NCI-H460 (cell line): Measurements from ENCODE around the gene HIP1. TPM values are rescaled to one million over a fixed set of nuclear protein-coding genes. Genes with fewer than 3 reads are reported as not detected.
"Not testable (repeated sequence)": the region's sequence is repeated elsewhere in the genome, so short reads cannot be mapped to it uniquely, and the experiment has no call there.

ENCODE experiments used
- DNase-seq: peaks from one replicate; pipeline ENCODE4 v3.0.0-alpha.2; 2016; ENCODE audit warnings: low read depth; ENCODE audit errors: extremely low read depth
- small RNA-seq, 2 experiments: library from RNA; depleted of rRNA; stranded (forward); fragments of <200 nt; gene quantifications; one replicate each; pipeline ENCODE3, GENCODE V24; 2014
- total RNA-seq: library from RNA; depleted of rRNA; stranded (reverse); fragments of >200 nt; shearing (Covaris generic); gene quantifications from 2 replicates; pipeline ENCODE4 v1.2.3, GENCODE V29; 2014; rRNA removed

The HIP1 gene
- total RNA-seq, 1 experiment from 2014 or later = 8.1 TPM

GRCh38 chr7:75536491-75536890, 202.2 kb downstream of the HIP1 start:
- no peak for DNase-seq

- no peak for DNase-seq
Observed at GRCh38 chr7:75534727-75535307, 203.9 kb downstream of the HIP1 start.

- no peak for DNase-seq
Observed at GRCh38 chr7:75533926-75534325, 204.8 kb downstream of the HIP1 start.

- no peak for DNase-seq
Observed at GRCh38 chr7:75532639-75533038, 206.1 kb downstream of the HIP1 start.

- no peak for DNase-seq
Observed at GRCh38 chr7:75531359-75531821, 207.4 kb downstream of the HIP1 start.

DNA sequence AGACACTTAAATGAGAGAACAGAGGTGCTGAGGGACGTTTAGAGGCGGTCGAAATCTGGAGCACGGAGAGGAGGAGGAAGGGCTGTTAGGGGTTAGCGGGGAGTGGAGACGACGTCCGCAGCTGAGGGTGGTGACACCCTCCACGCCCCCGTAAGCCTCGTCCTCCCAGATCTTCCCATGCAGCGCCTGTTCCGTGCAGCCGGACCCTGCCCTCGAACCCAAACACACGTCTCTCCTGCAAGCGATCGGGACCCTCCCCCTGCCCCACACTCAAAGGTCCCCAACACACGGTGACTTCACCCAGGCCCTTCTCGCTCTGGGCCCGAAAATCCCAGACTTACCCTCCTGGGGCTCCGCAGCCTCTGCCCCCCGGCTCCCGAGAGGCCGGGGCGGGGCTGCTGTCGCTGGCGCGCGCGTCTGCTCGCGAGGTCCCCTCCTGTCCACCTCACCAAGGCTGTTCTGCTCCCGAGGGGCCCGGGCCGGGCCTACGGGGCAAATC, 211.5 kb downstream of the HIP1 start:
- DNase-seq = not testable (repeated sequence)

DNA sequence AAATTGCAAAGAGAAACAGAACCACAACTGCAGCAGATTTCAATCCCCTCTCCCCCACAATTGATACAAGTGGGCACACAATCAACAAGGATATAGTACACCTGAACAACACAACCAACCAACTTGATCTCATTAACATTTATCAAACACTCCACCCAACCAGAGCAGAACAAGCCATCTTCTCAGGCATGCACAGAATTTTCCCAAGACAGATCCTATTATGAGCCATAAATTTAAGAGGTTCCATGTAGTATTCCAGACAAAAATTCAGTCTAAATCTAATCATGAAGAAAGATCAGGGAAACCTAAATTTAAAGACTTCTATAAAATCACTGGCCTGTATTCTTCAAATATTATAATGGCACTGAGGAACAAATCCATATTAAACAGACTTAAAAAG, 217.0 kb downstream of the HIP1 start:
- DNase-seq = not testable (repeated sequence)

DNA sequence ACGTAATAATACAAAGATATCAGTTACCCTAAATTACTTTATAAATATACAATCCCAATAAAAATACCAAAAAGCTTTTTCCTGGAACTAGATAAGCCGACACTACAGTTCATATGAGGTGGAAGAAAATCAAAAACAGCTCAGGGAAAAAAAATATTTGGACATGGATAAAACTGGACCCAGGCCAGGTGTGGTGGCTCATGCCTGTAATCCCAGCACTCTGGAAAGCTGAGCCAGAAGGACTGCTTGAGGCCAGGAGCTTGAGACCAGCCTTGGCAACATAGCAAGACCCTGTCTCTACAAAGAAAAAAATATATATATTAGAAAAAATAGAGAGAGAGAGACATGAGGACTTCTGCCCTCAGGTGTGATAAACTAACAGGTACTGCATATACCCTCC, 219.9 kb downstream of the HIP1 start:
- not testable (repeated sequence) for DNase-seq

GRCh38 chr7:75509033-75509432, 229.7 kb downstream of the HIP1 start:
- not testable (repeated sequence) for DNase-seq

DNA sequence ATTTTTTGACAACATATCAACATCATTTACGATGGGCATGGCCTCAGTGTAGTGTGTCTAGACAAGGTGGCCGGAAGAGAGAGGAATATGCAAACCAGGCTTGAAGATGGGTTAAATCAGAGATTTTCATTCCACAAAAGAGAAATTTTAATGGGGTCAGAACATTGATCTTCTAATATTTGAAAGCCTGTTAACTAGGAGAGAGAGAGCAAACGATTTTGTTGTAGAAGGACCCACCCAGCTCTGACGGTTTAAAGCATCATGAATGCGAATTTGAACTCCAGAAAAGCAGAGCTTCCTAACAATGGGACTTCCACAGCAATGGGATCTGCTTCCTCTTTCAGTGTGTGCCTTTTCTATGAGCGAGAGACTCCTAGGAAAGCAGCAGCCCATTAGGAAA, 246.7 kb downstream of the HIP1 start, which contains the start of gene SPDYE5:
SPDYE5 (plus strand) TSS at position 301 of the 400 bp plus-strand sequence. CDS start 1,728 bp downstream, outside the sequence.
- not testable (repeated sequence) for DNase-seq

DNA sequence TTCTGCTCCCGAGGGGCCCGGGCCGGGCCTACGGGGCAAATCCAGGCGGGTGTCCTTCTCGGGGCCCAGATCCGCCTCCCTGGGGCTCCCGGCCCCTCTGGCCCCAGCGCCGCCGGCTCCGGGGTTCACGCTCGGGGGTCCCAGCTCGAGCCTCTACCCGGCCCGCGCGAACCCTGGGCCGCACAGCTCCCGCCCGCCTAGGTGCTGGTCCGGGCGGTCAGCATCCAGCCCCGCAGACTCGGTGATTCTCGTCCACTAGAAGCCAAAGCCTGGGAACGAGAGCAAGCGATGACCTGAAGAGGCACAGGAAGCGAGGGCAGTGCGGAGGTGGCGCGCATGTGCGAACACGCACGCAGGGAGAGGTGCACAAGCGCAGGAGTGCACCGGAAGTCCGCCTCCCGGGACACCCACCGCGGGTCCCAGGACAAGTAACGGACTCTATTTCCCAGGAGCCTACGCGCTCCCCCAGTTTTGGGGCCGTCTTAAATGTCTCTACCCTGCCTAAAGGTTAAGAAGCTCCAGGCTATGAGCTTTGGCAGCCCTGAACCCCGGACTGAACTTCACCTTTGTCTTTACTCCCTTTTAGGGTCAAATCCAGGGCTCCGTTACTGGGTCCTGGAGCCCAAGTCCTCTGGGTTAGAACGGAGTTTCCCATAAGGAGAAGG, 252.6 kb downstream of the HIP1 start, which contains the start of gene POM121C:
POM121C (minus strand) TSS at position 321 of the 665 bp plus-strand sequence. CDS start 44,803 bp downstream, outside the sequence.
- DNase-seq = peak; percentile 82

- DNase-seq = not testable (repeated sequence)
Observed at GRCh38 chr7:75485355-75485978, 253.3 kb downstream of the HIP1 start.

Small RNAs within 50 kb of the gene (small RNA-seq; reads per million reads assigned to genes)
- gene AC211429.1 = 0 reads per million in 2 experiments
- 0 reads per million in 2 experiments for gene RF00019

Other genes starting within 250 kb of the HIP1 start
- gene SPDYE5, start 246.6 kb downstream of the HIP1 start, total RNA-seq = 0.10 TPM in 1 of 2 replicates, not detected in the other
- 0.27 TPM in 1 of 2 replicates, not detected in the other for gene CCL26, start 33.3 kb upstream of the HIP1 start, total RNA-seq
- not detected in 2 replicates for gene CCL24, start 74.9 kb upstream of the HIP1 start, total RNA-seq
- 53.4 and 60.2 TPM in 2 replicates for gene RHBDD2, start 140.1 kb upstream of the HIP1 start, total RNA-seq
- 53.4 and 57.5 TPM in 2 replicates for gene POR, start 176.2 kb upstream of the HIP1 start, total RNA-seq